SKM-1 (cell line): ENCODE results near the gene KDF1.

Experiments used
- DNase-seq: peaks from one replicate; lab custom pipeline; 2025; ENCODE audit not compliant: unreplicated experiment; lab: John Stamatoyannopoulos, UW

Gene KDF1

DNA sequence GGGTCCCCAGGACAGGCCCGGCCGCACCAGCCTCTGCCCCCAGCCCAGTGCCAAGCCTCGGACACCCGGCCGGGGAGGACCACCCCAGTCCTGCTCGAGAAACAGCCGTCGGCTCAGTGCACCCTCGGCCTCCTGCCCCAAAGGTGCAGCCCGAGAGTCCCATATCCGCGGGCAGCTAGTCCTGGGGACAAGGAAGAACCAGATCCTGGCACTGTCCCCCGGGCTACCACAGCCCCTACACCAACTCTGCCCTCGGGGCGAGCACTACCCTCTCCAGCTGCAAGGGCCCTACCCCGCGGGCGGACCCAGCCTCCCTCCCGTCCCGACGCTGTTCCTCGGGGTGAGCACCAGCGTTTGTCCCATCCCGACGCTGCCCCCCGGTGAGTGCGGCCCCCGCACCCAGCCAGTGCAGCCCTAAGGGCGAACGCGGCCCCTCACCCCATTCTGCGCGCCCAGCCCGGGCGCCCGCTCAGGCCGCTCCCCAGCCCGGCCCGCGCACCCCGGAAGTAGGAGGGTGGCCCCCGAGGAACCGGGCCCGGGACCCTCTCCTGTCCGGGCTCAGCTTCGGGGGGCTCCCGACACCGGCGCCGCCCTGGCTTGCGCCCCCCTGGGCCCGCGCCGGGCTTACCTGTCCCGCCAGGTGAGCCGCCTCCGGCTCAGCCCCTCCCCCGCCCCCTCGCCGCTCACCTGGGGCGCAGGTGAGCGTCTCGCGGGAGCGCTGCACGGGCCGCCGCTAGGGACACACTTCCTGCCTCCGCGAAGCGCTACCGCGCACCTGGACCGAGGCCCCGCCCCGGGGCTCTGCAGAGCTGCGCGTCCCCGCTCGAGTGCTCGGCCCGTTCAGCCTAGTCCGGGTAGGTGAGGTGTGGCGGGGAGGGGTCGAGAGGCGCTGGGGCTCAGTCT, at the start of gene KDF1:
TSS of gene KDF1 (minus strand) at position 747 of the 903 bp plus-strand sequence. CDS start 8,088 bp downstream, outside the sequence.
- no peak for DNase-seq

GRCh38 chr1:27009601-27010197, 49.4 kb upstream of the KDF1 start:
- DNase-seq: no peak

DNA sequence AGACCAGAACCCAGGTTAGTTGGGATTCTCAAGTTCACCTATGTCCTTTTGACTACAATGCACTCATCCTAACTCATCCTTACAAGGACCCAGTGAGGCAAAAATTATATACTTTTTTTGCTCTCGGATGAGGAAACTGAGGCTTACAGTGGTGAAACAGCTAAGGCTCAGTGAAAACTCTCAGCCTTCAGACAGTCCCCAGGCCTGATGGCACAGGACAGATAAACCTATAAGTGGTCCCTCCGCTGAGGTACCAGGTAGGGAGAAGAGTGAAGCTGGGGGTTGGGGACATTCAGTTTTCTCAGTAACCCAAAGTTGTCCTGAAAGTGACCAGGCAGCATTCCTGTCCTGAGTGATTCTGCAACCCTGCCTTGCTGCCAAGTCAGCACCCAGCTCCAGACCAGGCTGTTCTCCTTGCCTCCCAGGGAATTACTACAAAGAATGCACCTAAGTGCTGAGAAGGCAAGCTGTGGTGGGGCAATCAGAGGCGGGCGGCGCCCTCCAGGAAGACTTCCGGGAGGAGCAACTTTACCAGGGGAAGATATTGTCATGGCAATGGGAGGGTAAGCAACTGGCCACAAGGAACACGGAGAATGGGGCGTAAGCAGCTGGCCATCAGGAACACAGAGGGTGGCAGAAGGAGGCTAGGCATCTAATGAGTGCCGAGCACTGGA, 47.8 kb upstream of the KDF1 start:
- no peak for DNase-seq

- DNase-seq: no peak
Observed at GRCh38 chr1:27006683-27007082, 46.4 kb upstream of the KDF1 start.

- DNase-seq: no peak
Observed at GRCh38 chr1:27005648-27006496, 45.6 kb upstream of the KDF1 start.

DNA sequence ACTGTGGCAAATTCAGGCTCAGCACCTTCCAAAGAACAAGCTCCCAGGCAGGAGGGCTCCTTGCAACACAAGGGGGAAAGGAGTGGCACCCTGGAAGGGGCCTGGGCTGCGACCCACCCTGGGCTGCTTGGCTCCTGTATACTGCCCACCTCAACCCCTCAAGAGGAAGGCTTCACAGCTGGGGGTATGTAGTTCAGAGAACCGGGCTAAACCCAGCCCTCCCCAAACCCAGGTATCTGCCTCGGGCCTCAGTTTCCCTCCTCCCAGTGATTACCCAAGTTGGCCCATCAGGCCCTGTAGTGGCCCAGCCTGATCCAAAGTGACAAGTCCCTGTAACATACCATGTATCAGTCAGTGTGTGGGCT, 44.9 kb upstream of the KDF1 start:
- no peak for DNase-seq

GRCh38 chr1:27004471-27005165, 44.4 kb upstream of the KDF1 start:
- DNase-seq: no peak

GRCh38 chr1:27003745-27004470, 43.6 kb upstream of the KDF1 start:
- DNase-seq: no peak

DNA sequence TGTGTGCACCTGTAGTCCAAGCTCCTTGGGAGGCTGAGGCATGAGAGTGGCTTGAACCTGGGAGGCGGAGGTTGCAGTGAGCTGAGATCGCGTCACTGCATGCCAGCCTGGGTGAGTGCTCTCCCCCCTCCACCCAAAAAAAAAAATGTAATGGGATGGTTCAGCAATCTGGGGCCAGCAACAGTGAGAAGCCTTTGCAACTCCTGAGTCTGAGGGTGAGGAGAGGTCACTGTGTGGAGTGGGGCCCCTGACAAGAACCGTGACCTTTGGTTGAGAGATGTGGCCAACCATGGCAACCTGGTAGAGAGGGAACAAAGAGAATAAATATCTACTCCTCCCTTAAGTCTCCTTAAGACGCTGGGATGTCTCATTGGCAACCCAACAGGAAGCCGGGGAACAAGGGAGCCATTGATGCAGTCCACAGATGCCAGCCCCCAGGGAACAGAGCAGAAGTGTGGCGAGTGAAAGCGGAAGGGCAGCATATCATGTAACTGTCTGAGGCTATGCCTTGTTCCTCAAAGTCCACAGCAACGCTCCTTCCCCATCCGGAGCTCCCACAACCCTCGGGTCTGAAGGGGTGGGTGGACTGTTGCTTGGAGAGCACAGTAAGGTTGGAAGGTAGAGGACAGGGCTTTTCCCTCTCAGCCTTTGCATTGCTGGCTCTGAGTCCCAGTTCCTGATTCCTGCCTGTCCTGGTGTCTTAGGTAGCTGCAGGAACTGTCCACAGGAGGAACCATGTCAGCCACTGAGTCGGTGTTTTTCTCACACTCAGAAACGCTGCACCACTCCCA, 41.5 kb upstream of the KDF1 start:
- peak; percentile 97 for DNase-seq

DNA sequence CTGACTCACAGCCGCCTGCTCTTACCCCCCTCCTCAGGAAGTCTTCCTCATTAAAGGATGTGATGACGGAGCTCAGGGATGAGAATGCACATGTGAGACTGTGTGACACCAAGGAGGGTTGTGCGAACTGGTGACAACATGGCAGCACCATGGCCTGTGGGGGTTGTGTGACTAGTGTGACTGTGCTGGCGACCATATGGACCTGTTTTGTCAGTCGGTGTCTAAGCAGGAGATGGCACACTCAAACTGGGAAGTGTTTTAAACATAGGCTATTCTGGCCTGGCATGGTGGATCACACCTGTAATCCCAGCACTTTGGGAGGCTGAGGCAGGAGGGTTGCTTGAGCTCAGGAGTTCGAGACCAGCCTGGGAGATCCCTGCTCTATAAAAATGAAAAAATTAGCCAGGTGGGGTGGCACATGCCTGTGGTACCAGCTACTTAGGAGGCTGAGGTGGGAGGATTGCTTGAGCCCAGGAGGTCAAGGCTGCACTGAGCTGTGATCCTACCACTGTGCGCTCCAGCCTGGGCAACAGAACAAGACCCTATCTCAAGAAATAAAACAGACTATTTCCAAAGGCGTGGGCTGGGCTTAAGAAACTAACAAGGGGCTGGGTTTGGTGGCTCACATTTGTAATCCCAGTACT, 40.7 kb upstream of the KDF1 start:
- no peak for DNase-seq

GRCh38 chr1:27000090-27000816, 40.0 kb upstream of the KDF1 start:
- no peak for DNase-seq

GRCh38 chr1:26999440-26999987, 39.2 kb upstream of the KDF1 start:
- no peak for DNase-seq

DNA sequence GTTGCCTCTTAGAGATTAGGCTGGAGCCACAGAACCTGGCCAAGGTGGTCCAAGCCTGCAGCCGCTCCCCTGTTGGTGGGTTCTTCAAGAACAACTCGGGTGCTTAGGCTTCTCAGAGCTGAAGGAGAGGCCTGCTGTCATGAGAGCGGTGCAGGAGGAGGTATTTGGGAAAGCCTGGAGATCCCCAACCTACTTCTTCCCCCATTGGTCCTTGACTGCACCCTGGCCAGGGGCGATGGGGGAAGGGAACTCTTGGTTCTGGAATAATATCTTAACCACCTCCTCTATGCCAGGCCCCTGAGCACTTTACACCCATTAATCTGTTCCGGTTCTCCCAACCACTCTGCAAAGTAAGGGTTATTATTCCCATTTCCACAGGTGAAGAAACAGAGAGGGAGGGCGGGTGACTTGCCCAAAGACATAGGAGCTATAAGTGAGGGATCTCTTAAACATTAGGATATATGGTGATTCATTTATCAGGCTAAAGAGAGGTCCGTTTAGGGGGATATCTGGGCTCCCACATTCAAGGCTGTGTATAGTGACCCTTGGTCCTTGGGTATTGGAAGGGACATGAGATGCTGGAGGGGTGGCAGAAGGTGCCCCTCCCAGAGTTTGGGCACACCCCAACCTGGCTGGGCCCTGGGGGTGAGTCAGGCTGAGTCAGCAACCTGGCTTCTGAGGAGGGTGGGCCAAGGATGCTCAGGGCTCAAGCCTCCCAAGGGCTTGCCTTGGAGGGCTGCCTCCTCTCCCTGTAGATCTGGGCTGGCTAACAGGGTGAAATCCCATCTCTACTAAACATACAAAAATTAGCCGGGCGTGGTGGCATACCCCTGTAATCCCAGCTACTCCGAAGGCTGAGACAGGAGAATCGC, 38.4 kb upstream of the KDF1 start:
- DNase-seq: no peak

GRCh38 chr1:26996665-26997064, 36.4 kb upstream of the KDF1 start:
- DNase-seq: no peak

DNA sequence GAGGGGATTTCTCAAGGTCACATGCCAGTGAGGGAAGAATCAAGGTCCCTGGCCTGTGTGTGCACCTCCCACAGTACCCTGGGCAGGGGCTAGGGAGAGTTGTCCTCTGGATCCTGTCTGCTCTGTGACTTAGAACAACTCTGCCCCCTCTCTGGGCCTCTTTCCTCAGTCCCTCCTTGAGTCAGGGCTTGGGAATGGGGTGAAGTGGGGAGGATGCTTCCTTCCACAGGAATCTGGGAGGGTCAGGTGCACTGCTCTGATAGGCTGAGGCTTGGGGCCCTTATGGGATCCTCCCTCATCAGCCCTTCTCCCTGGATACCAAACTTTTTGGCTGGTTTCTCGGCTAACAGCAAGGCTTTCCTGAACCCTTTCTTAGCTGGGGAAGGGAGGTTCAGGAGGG, 35.8 kb upstream of the KDF1 start:
- DNase-seq: no peak

- DNase-seq: no peak
Observed at GRCh38 chr1:26994787-26995517, 34.7 kb upstream of the KDF1 start.
